Fibroblast of lung (primary cell): Measurements from ENCODE around the gene PDE4D. TPM values are rescaled to one million over a fixed set of nuclear protein-coding genes. Genes with fewer than 3 reads are reported as not detected.

Experiments used
- DNase-seq, 2 donors: peaks; one replicate each; pipeline versions ENCODE4 v3.0.0 to v3.0.0-alpha.2; 2010; ENCODE audit warnings: low read depth in 2 of 2
- H2AFZ ChIP-seq: 2 replicates; pipeline ENCODE4 v1.5.1; 2012; ENCODE audit warnings: low read length, control low read depth, inconsistent platforms
- H3K27ac ChIP-seq: 2 replicates; pipeline ENCODE4 v1.5.1; 2011; ENCODE audit warnings: low read length, control low read depth; ENCODE audit not compliant: insufficient read depth
- H3K27me3 ChIP-seq: 2 replicates; pipeline ENCODE4 v1.5.1; 2011; ENCODE audit warnings: mild to moderate bottlenecking, low read length; ENCODE audit not compliant: control insufficient read depth, insufficient read depth
- H3K36me3 ChIP-seq: 2 replicates; pipeline ENCODE4 v1.5.1; 2011; ENCODE audit warnings: low read length; ENCODE audit not compliant: control insufficient read depth, insufficient read depth
- H3K4me1 ChIP-seq: 2 replicates; pipeline ENCODE4 v1.5.1; 2011; ENCODE audit warnings: low read length; ENCODE audit not compliant: control insufficient read depth, insufficient read depth; ENCODE audit errors: extremely low read depth
- H3K4me2 ChIP-seq: 2 replicates; pipeline ENCODE4 v1.5.1; 2011; ENCODE audit warnings: low read length, control low read depth; ENCODE audit not compliant: insufficient read depth; ENCODE audit errors: extremely low read depth
- H3K4me3 ChIP-seq, 4 experiments: fragments of 200-600 bp in 1 of 4; sonication (generic) in 1 of 4; replicated peaks in 1 of 4; 2 replicates each; pipeline ENCODE4 v1.5.1; 2011 to 2016; ENCODE audit warnings: low read length in 4 of 4, low read depth in 3 of 4, mild to moderate bottlenecking in 3 of 4, control low read depth in 2 of 4, inconsistent platforms in 1 of 4, mixed read lengths in 1 of 4; ENCODE audit not compliant: insufficient read depth in 1 of 4; ENCODE audit errors: control extremely low read depth in 1 of 4
- H3K79me2 ChIP-seq: 2 replicates; pipeline ENCODE4 v1.5.1; 2012; ENCODE audit warnings: mild to moderate bottlenecking, low read length, inconsistent platforms; ENCODE audit not compliant: control insufficient read depth, insufficient read depth
- H3K9ac ChIP-seq: 2 replicates; pipeline ENCODE4 v1.5.1; 2011; ENCODE audit warnings: mild to moderate bottlenecking, low read length, control low read depth; ENCODE audit not compliant: insufficient read depth
- H3K9me3 ChIP-seq: 2 replicates; pipeline ENCODE4 v1.5.1; 2012; ENCODE audit warnings: low read depth, low read length; ENCODE audit not compliant: control insufficient read depth, insufficient read depth
- H4K20me1 ChIP-seq: 2 replicates; pipeline ENCODE4 v1.5.1; 2011; ENCODE audit warnings: low read length; ENCODE audit not compliant: control insufficient read depth, insufficient read depth; ENCODE audit errors: extremely low read depth
- EZH2 ChIP-seq: IDR thresholded peaks from 2 replicates; pipeline ENCODE4 v1.5.1; 2012; ENCODE audit warnings: low read length, control low read depth, mild to moderate bottlenecking; ENCODE audit errors: missing control alignments
- polyA plus RNA-seq, 2 donors: library from polyadenylated mRNA; depleted of rRNA in 1 of 2; stranded (reverse) in 1 of 2; unstranded in 1 of 2; fragments of >200 nt; gene quantifications; 2 replicates each; pipeline ENCODE4 v1.2.1, GENCODE V29; 2011 to 2012; ENCODE audit warnings: missing spikeins in 1 of 2
- total RNA-seq: library from RNA; depleted of rRNA; stranded (reverse); fragments of >200 nt; gene quantifications from 2 replicates; pipeline ENCODE4 v1.2.1, GENCODE V29; 2014
- TF ChIP-seq, protein P1 (sequence below), 2 donors: IDR thresholded peaks in 1 of 2; conservative IDR thresholded peaks in 1 of 2; 1 replicate in 1 of 2; 2 replicates in 1 of 2; pipeline ENCODE4 v1.5.1; 2011 to 2012; ENCODE audit warnings: low read length in 2 of 2, control low read depth in 1 of 2, inconsistent platforms in 1 of 2, low read depth in 1 of 2, mild to moderate bottlenecking in 1 of 2

The PDE4D gene
- total and polyA plus RNA-seq, 2 donors (not counting 1 experiment from before 2014, with no cell fraction given), result 2.1 to 8.3 TPM

DNA sequence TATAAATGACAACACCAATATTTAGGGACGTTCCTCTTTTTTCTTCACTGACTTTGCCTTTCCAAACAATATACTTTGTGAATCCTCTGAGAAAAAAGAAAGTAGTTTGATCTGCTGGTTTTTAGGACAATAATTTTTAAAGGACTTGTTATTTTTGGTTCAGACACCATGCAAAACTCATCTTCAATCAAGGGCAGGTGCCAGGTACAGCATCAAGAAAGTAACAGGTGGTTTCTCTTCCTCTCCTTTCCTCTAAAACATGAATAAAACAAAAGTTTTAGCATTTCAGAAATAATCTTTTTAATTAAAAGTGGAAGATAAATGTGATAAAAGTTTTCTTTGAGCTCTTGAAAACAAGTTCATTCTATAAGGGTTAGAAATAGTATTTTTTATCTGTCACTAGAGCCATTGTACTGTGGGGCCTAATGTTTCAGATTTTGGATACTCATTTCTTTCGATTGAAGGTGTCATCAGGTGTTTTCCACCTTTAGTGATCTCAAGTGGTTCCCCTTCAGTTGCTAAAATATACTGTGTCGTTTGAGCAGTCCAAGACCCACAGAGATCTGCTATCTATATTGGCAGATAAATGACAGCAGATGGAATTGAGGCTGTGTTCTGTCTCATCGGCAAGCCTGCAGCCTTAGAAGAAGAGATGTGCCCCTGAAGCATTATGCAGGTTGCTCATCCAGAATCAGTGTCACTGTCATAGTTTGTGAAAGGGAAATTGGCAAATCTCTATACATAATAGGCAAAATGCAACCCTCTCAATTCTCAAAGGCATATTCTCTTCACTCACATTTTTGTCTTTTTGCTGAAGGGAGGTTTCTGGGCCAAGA lies 499.7 kb downstream of the PDE4D start:
- TF ChIP-seq, protein P1, sequence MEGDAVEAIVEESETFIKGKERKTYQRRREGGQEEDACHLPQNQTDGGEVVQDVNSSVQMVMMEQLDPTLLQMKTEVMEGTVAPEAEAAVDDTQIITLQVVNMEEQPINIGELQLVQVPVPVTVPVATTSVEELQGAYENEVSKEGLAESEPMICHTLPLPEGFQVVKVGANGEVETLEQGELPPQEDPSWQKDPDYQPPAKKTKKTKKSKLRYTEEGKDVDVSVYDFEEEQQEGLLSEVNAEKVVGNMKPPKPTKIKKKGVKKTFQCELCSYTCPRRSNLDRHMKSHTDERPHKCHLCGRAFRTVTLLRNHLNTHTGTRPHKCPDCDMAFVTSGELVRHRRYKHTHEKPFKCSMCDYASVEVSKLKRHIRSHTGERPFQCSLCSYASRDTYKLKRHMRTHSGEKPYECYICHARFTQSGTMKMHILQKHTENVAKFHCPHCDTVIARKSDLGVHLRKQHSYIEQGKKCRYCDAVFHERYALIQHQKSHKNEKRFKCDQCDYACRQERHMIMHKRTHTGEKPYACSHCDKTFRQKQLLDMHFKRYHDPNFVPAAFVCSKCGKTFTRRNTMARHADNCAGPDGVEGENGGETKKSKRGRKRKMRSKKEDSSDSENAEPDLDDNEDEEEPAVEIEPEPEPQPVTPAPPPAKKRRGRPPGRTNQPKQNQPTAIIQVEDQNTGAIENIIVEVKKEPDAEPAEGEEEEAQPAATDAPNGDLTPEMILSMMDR (conservative IDR thresholded peaks at IDR 0.05 in 1 of 2, IDR thresholded peaks at IDR 0.05 in 1 of 2; ENCODE audit: low read depth in 1 of 2, low read length in 2 of 2), result no peak
- TF ChIP-seq EZH2, result no peak
- no peak overlapping the region for H3K4me3 ChIP-seq
- no peak for DNase-seq

GRCh38 chr5:59391576-59391975 lies 501.9 kb downstream of the PDE4D start:
- no peaks in the 10 kb centered on the region for H3K36me3 ChIP-seq
- no peaks in the 10 kb centered on the region for H3K27me3 ChIP-seq
- H3K4me2 ChIP-seq, result no peak overlapping the region
- no peaks in the 10 kb centered on the region for H3K4me1 ChIP-seq
- no peak overlapping the region for H3K27ac ChIP-seq
- H3K79me2 ChIP-seq, result no peaks in the 10 kb centered on the region
- H2AFZ ChIP-seq, result no peak overlapping the region
- no peak for DNase-seq
- H4K20me1 ChIP-seq, result no peaks in the 10 kb centered on the region
- H3K4me3 ChIP-seq, result no peak overlapping the region
- no peak overlapping the region for H3K9ac ChIP-seq
- no peaks in the 10 kb centered on the region for H3K9me3 ChIP-seq
- TF ChIP-seq, protein P1 (conservative IDR thresholded peaks at IDR 0.05 in 1 of 2, IDR thresholded peaks at IDR 0.05 in 1 of 2; ENCODE audit: low read depth in 1 of 2, low read length in 2 of 2), result no peak
- TF ChIP-seq EZH2, result no peak

More for the DNA sequence above, 499.7 kb downstream of the PDE4D start:
- no peak overlapping the region for H3K4me2 ChIP-seq
- H3K79me2 ChIP-seq, result no peaks in the 10 kb centered on the region
- no peaks in the 10 kb centered on the region for H3K36me3 ChIP-seq
- no peaks in the 10 kb centered on the region for H3K4me1 ChIP-seq
- no peak overlapping the region for H3K27ac ChIP-seq
- H3K9ac ChIP-seq, result no peak overlapping the region
- no peak overlapping the region for H2AFZ ChIP-seq
- no peaks in the 10 kb centered on the region for H3K27me3 ChIP-seq
- H4K20me1 ChIP-seq, result no peaks in the 10 kb centered on the region
- H3K9me3 ChIP-seq, result no peaks in the 10 kb centered on the region

- H4K20me1 ChIP-seq, result no peaks in the 10 kb centered on the region
- no peaks in the 10 kb centered on the region for H3K9me3 ChIP-seq
- DNase-seq, result no peak
- no peak for TF ChIP-seq EZH2
- TF ChIP-seq, protein P1 (conservative IDR thresholded peaks at IDR 0.05 in 1 of 2, IDR thresholded peaks at IDR 0.05 in 1 of 2; ENCODE audit: low read depth in 1 of 2, low read length in 2 of 2), result no peak
- no peak overlapping the region for H3K9ac ChIP-seq
- no peak overlapping the region for H3K4me3 ChIP-seq
- no peak overlapping the region for H2AFZ ChIP-seq
- no peak overlapping the region for H3K27ac ChIP-seq
- no peaks in the 10 kb centered on the region for H3K4me1 ChIP-seq
- no peaks in the 10 kb centered on the region for H3K27me3 ChIP-seq
- H3K36me3 ChIP-seq, result no peaks in the 10 kb centered on the region
- H3K4me2 ChIP-seq, result no peak overlapping the region
- H3K79me2 ChIP-seq, result no peaks in the 10 kb centered on the region
Measured at GRCh38 chr5:59390989-59391388, 502.5 kb downstream of the PDE4D start.
